ENCODE results near the gene DSP.

GRCh38 chr6:7633361-7633760, 91.9 kb downstream of the DSP start:
- TF ChIP-seq ZNF777 (CRISPR knock-in tag; IDR thresholded peaks at IDR 0.05) (no peak), POLR2A (IDR thresholded peaks at IDR 0.05; ENCODE audit: insufficient read depth in 1 of 2, low read depth in 2 of 2, low read length in 2 of 2) (no peak), SKIL (CRISPR knock-in tag; IDR thresholded peaks at IDR 0.05; ENCODE audit: borderline replicate concordance) (no peak)
